Right hindlimb (tissue), 1 donor: ENCODE measurements around the gene DEGS1.
A peak's percentile ranks its signal among the peaks of the same experiment; 100 is the strongest.
"Not testable (repeated sequence)": the region's sequence is repeated elsewhere in the genome, so short reads cannot be mapped to it uniquely, and the experiment has no call there.

Source experiments
- DNase-seq: peaks from one replicate; pipeline ENCODE4 v3.0.0-alpha.2; 2018

DEGS1 gene

GRCh38 chr1:224182057-224182865, 779 bp upstream of the DEGS1 start:
- no peak for DNase-seq

- DNase-seq: peak; percentile 79
These were observed 712 bp downstream of the DEGS1 start for GRCh38 chr1:224183591-224184312.

GRCh38 chr1:224185208-224185607, 2.2 kb downstream of the DEGS1 start:
- DNase-seq: no peak

GRCh38 chr1:224188286-224188685, 5.2 kb downstream of the DEGS1 start:
- DNase-seq: no peak

GRCh38 chr1:224189561-224189960, 6.5 kb downstream of the DEGS1 start:
- no peak for DNase-seq

- no peak for DNase-seq
These were observed 9.2 kb downstream of the DEGS1 start for GRCh38 chr1:224192082-224192788.

GRCh38 chr1:224193319-224193966, 10.4 kb downstream of the DEGS1 start:
- DNase-seq: no peak

- DNase-seq: no peak
These were observed 14.0 kb downstream of the DEGS1 start for GRCh38 chr1:224196813-224197600.

GRCh38 chr1:224198572-224198971, 15.5 kb downstream of the DEGS1 start:
- no peak for DNase-seq

- no peak for DNase-seq
These were observed 16.6 kb downstream of the DEGS1 start for GRCh38 chr1:224199679-224200078.

- no peak for DNase-seq
These were observed 18.3 kb downstream of the DEGS1 start for GRCh38 chr1:224201383-224201782.

- DNase-seq: no peak
These were observed 18.8 kb downstream of the DEGS1 start for GRCh38 chr1:224201853-224202252.

- peak; percentile 47 for DNase-seq
These were observed 20.4 kb downstream of the DEGS1 start for GRCh38 chr1:224203243-224204016.

GRCh38 chr1:224205438-224205840, 22.4 kb downstream of the DEGS1 start:
- peak; percentile 39 for DNase-seq

GRCh38 chr1:224205931-224206538, 23.0 kb downstream of the DEGS1 start:
- not testable (repeated sequence) for DNase-seq

- peak; percentile 29 for DNase-seq
These were observed 28.3 kb downstream of the DEGS1 start for GRCh38 chr1:224211206-224211962.

- peak; percentile 47 for DNase-seq
These were observed 29.6 kb downstream of the DEGS1 start for GRCh38 chr1:224212618-224213061.

GRCh38 chr1:224213438-224214119, 30.5 kb downstream of the DEGS1 start:
- no peak for DNase-seq

GRCh38 chr1:224216382-224216781, 33.3 kb downstream of the DEGS1 start:
- DNase-seq: no peak
